Kidney epithelial cell (primary cell): ENCODE data around the gene DDT. TPM values are rescaled to one million over a fixed set of nuclear protein-coding genes. Genes with fewer than 3 reads are reported as not detected.

ENCODE experiments used
- DNase-seq: peaks from one replicate; pipeline ENCODE4 v3.0.0-alpha.2; 2010; ENCODE audit warnings: low read depth
- H3K27me3 ChIP-seq: 2 replicates; pipeline ENCODE4 v1.6.0; 2011; ENCODE audit warnings: low read length; ENCODE audit not compliant: control insufficient read depth, insufficient read depth
- H3K36me3 ChIP-seq: 2 replicates; pipeline ENCODE4 v1.5.1; 2011; ENCODE audit warnings: low read length; ENCODE audit not compliant: control insufficient read depth, insufficient read depth
- H3K4me3 ChIP-seq: 2 replicates; pipeline ENCODE4 v1.5.1; 2011; ENCODE audit warnings: low read depth, mild to moderate bottlenecking, control low read depth, low read length
- CTCF ChIP-seq: IDR thresholded peaks from 2 replicates; pipeline ENCODE4 v1.5.1; 2011; ENCODE audit warnings: mild to moderate bottlenecking, moderate library complexity, low read length, control low read depth, inconsistent platforms; ENCODE audit not compliant: insufficient read depth, poor library complexity, severe bottlenecking
- total RNA-seq: library from RNA; depleted of rRNA; stranded (reverse); fragments of >200 nt; gene quantifications from 2 replicates; pipeline ENCODE4 v1.2.3, GENCODE V29; 2015

DDT gene
- total RNA-seq, 1 donor from 2014 or later, result 126 TPM

- Histone ChIP-seq H3K36me3 (no peaks in the 10 kb centered on the region), H3K27me3 (no peaks in the 10 kb centered on the region), H3K4me3 (no peak overlapping the region)
- no peak for DNase-seq
- no peak for TF ChIP-seq CTCF
Observed at GRCh38 chr22:24009227-24010017, 35.2 kb upstream of the DDT start.

- Histone ChIP-seq H3K27me3 (no peaks in the 10 kb centered on the region), H3K36me3 (no peaks in the 10 kb centered on the region), H3K4me3 (no peak overlapping the region)
- DNase-seq, result no peak
- no peak for TF ChIP-seq CTCF
Observed at GRCh38 chr22:24008381-24009226, 34.4 kb upstream of the DDT start.

- Histone ChIP-seq H3K27me3 (no peaks in the 10 kb centered on the region), H3K4me3 (no peak overlapping the region), H3K36me3 (no peaks in the 10 kb centered on the region)
- no peak for TF ChIP-seq CTCF
- no peak for DNase-seq
Observed at GRCh38 chr22:24008022-24008283, 33.7 kb upstream of the DDT start.

- DNase-seq, result no peak
- Histone ChIP-seq H3K4me3 (no peak overlapping the region), H3K36me3 (no peaks in the 10 kb centered on the region), H3K27me3 (no peaks in the 10 kb centered on the region)
- no peak for TF ChIP-seq CTCF
Observed at GRCh38 chr22:24007253-24008021, 33.2 kb upstream of the DDT start.

- H3K36me3 ChIP-seq, result no peaks in the 10 kb centered on the region
- H3K4me3 ChIP-seq, result no peak overlapping the region
- no peak for TF ChIP-seq CTCF
- H3K27me3 ChIP-seq, result no peaks in the 10 kb centered on the region
- DNase-seq, result no peak
Observed at GRCh38 chr22:24006914-24007214, 32.6 kb upstream of the DDT start.
